ENCODE data around the gene ARL6IP4.

ARL6IP4 gene

GRCh38 chr12:122965321-122965751 lies 15.1 kb upstream of the ARL6IP4 start:
- in situ Hi-C loops (cut with HindIII; ENCODE audit: low sequenced_read_pairs), result no loop called here
- no peak for TF ChIP-seq CTCF (IDR thresholded peaks at IDR 0.05; ENCODE audit: low read depth, low read length, missing control alignments)
- peak overlapping the region; percentile 51 for H3K4me3 ChIP-seq (ENCODE audit: low read depth, low read length)
- no peak for DNase-seq (ENCODE audit: low read depth)

GRCh38 chr12:122965851-122966742 lies 14.4 kb upstream of the ARL6IP4 start, which contains the start of gene ABCB9:
ABCB9 (minus strand) TSS chr12:122966463; CDS start chr12:122960235, 6,228 bp downstream.
- peak within 1 kb of the TSS; percentile 51 for H3K4me3 ChIP-seq (ENCODE audit: low read depth, low read length)
- peak; percentile 46 for DNase-seq (ENCODE audit: low read depth)
- in situ Hi-C loops (cut with HindIII; ENCODE audit: low sequenced_read_pairs), result no loop called here
- no peak for TF ChIP-seq CTCF (IDR thresholded peaks at IDR 0.05; ENCODE audit: low read depth, low read length, missing control alignments)

DNA sequence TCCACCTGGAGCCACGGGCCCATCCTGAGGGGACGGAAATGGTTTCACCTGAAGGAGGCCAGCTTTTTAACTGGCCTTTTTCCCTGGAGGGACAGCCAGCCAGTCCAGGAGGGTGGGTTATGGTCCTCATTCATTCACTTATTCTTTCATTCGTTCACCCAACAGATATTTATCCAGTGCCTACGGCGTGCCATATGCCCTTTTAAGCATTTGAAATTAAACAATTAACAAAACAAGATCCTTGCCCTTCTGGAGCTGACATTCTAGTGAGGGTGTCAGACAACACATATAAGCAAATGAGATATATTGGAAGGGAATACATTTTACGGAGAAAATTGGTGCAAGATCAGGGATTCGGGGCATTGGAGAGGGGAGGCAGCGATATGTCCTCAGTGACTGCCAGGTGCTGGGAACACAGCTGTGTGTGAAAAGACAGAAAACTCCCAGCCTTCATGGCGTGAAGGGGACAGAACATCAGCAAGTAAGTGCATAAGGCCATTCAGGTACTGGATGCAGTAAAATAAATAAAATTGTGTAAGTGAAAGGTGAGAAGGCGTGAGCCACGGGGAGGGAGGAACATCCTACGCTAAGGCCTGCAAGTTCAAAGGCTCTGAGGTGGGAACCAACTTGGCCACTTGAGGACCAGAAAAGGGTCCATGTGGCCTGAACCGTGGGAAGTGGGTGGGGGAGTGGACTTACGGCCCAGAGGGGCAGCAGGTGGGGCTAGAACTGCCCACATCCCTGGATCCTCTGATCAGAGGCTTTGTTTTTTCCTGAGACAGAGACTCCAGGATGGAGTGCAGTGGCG lies 13.5 kb upstream of the ARL6IP4 start:
- in situ Hi-C loops (cut with HindIII; ENCODE audit: low sequenced_read_pairs), result no loop called here
- no peak for TF ChIP-seq CTCF (IDR thresholded peaks at IDR 0.05; ENCODE audit: low read depth, low read length, missing control alignments)
- peak overlapping the region; percentile 51 for H3K4me3 ChIP-seq (ENCODE audit: low read depth, low read length)
- no peak for DNase-seq (ENCODE audit: low read depth)

GRCh38 chr12:122968104-122968503 lies 12.4 kb upstream of the ARL6IP4 start:
- H3K4me3 ChIP-seq (ENCODE audit: low read depth, low read length), result no peak overlapping the region
- in situ Hi-C loops (cut with HindIII; ENCODE audit: low sequenced_read_pairs), result no loop called here
- no peak for TF ChIP-seq CTCF (IDR thresholded peaks at IDR 0.05; ENCODE audit: low read depth, low read length, missing control alignments)
- no peak for DNase-seq (ENCODE audit: low read depth)

DNA sequence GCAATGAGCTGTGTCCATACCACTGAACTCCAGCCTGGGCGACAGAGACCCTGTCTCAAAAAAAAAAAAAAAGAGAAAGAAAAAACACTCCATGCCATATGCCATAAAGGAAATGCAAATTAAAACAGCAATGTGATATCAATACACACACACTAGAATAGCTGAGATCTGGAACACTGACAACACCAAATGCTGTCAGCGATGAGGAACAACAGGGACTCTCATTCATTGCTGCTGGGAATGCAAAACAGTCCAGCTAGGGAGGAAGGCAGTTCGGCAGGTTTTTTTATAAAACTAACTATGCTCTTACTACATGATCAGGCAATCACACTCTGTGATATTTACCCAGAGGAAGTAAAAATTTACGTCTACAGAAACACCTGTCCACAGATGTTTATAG lies 10.8 kb upstream of the ARL6IP4 start:
- no peak for DNase-seq (ENCODE audit: low read depth)
- in situ Hi-C loops (cut with HindIII; ENCODE audit: low sequenced_read_pairs), result no loop called here
- TF ChIP-seq CTCF (IDR thresholded peaks at IDR 0.05; ENCODE audit: low read depth, low read length, missing control alignments), result no peak
- no peak overlapping the region for H3K4me3 ChIP-seq (ENCODE audit: low read depth, low read length)

GRCh38 chr12:122974274-122974891 lies 6.1 kb upstream of the ARL6IP4 start:
- peak; percentile 97 for DNase-seq (ENCODE audit: low read depth)

More at GRCh38 chr12:122974274-122974891, 6.1 kb upstream of the ARL6IP4 start:
- H3K4me3 ChIP-seq (ENCODE audit: low read depth, low read length), result peak overlapping the region; percentile 96
- in situ Hi-C loops (cut with HindIII; ENCODE audit: low sequenced_read_pairs), result no loop called here
- TF ChIP-seq CTCF (IDR thresholded peaks at IDR 0.05; ENCODE audit: low read depth, low read length, missing control alignments), result no peak

Measured in astrocyte of the cerebellum (primary cell).